GM18508 (cell line): ENCODE measurements around the gene SMCO1.
"Not testable (repeated sequence)": the region's sequence is repeated elsewhere in the genome, so short reads cannot be mapped to it uniquely, and the experiment has no call there.

Experiments
- ATAC-seq: cut with Tn5 transposase; IDR thresholded peaks from one replicate; pipeline ENCODE4 v1.9.1; 2021; ENCODE audit warnings: moderate number of reproducible peaks; ENCODE audit not compliant: insufficient read depth, unreplicated experiment

SMCO1 gene

DNA sequence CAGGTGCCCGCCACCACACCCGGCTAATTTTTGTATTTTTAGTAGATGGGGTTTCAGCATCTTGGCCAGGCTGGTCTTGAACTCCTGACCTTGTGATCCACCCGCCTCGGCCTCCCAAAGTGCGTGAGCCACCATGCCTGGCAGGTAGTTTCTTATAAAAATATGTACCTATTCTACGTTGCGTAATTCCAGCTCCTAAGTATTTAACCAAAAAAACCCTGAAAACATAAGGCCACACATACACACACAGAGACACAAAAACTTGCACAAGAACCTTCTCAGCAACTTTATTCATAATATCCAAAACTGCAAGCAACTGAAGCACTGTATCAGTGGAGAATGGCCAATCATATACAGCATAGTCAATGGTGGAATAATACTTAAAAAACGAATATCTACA lies 16.8 kb downstream of the SMCO1 start:
- no peak for ATAC-seq

DNA sequence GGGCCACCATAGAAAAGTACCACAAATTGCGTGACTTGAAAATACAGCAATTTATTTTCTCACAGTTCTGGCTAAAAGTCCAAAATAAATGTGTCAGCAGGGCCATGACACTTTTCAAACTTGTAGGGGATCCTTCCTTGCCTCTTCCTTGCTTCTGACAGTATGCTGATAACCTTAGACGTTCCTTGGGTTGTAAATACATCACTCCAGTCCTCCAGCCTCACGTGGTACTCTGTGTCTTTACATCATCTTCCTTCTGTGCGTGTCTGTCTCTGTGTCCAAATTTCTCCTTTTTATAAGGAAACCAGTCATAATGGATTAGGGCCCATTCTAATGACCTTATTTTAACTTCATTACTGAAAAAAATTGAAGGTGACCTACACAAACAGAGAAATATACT lies 19.0 kb downstream of the SMCO1 start:
- no peak for ATAC-seq

GRCh38 chr3:196493292-196493691 lies 21.9 kb downstream of the SMCO1 start:
- no peak for ATAC-seq

DNA sequence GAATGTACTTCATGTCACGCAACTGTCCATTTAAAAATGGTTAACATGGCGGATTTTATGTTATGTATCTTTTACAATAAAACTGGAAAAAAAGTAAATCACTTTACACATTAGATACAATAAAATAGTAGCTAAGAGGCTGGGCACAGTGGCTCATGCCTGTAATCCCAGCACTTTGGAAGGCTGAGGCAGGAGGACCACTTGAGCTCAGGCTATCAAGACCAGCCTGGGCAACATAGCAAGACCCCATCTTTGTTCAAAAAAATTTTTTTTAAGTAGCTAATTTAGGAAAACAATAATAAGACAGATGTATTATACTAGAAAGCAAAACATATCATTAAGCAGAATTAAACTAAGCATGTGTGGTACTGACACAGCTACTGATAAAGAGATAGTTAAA lies 23.1 kb downstream of the SMCO1 start:
- ATAC-seq: no peak

DNA sequence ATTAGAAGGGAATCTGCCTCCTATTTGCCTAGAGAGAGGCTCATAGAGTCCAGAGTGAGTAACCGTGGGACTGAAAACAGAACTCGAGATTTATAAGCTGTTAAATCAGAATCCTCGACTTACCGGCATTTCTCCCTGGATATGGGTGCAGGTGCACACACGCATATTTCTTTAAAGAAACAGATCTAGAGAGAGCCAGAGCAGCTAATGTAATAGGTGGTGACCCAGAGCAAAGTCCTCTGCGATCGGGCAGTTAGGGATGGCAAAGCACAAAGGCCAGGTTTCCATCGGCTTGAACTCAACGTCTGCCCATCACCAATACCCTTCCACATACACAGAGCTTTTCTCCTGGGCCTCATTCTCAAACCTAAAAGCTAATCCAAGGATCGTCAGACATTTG lies 25.4 kb downstream of the SMCO1 start:
- ATAC-seq: no peak

DNA sequence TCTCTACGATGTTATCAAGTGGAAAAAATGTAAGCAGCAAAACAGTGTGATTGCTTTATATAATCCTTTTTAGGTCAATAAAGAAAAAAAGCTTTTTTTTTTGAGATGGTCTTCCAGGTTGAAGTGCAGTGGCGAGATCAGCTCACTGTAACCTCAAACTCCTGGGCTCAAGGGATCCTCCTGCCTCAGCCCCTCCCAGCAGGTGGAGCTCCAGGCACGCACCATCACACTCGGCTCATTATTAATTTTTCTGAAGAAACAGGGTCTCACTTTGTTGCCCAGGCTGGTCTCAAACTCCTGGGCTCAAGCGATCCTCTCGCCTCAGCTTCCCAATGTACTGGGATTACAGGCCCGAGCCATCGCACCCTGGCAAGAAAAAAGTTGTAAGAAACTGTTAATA lies 28.9 kb downstream of the SMCO1 start:
- no peak for ATAC-seq

DNA sequence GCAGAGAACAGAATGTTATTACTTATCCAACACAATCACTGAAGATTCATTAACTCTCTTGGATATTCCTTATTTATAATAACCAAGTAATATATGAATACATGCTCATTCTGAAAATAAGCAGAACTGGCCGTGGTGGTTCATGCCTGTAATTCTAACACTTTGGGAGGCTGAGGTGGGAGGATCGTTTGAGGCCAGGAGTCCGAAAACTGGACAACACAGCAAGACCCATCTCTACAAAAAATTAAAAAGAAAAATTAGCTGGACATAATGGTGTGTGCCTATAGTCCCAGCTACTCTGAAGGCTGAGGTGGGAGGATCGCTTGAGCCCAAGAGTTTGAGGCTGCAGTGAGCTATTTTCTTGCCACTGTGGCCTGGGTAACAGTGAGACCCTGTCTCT lies 37.5 kb downstream of the SMCO1 start:
- ATAC-seq: no peak

GRCh38 chr3:196472286-196472685 lies 42.9 kb downstream of the SMCO1 start:
- no peak for ATAC-seq

GRCh38 chr3:196471551-196471950 lies 43.6 kb downstream of the SMCO1 start:
- ATAC-seq: no peak

DNA sequence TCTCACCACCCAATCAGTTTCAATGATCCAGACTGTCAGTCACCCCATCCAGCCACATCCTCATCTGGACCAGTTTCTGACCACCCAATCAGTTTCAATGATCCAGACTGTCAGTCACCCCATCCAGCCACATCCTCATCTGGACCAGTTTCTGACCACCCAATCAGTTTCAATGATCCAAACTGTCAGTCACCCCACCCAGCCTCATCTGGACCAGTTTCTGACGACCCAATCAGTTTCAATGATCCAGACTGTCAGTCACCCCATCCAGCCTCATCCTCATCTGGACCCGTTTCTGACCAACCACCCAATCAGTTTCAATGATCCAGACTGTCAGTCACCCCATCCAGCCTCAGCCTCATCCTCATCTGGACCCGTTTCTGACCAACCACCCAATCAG lies 45.0 kb downstream of the SMCO1 start:
- ATAC-seq: not testable (repeated sequence)

- ATAC-seq: no peak
Observed at GRCh38 chr3:196463804-196464203, 51.3 kb downstream of the SMCO1 start.

- no peak for ATAC-seq
Observed at GRCh38 chr3:196463478-196463756, 51.7 kb downstream of the SMCO1 start.

GRCh38 chr3:196462680-196463477 lies 52.3 kb downstream of the SMCO1 start:
- ATAC-seq: not testable (repeated sequence)

GRCh38 chr3:196458063-196458462 lies 57.1 kb downstream of the SMCO1 start:
- ATAC-seq: no peak

DNA sequence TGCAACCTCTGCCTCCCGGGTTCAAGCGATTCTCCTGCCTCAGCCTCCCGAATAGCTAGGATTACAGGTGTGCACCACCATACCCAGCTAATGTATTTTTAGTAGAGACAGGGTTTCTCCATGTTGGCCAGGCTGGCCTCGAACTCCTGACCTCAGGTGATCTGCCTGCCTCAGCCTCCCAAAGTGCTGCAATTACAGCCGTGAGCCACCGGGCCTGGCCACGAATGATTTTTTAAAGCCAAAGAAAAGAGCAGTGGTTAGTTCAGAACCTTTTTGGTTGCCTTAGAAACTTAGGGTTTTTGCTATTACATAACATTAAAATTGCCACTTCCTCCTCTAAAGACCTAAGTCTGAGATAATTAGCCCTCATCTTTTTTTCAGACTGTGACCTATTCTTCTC lies 57.7 kb downstream of the SMCO1 start:
- not testable (repeated sequence) for ATAC-seq
